Mesendoderm (in vitro differentiated cells): ENCODE results near the gene AGBL2.
"Not testable (repeated sequence)": the region's sequence is repeated elsewhere in the genome, so short reads cannot be mapped to it uniquely, and the experiment has no call there.

Experiments
- DNase-seq: peaks from one replicate; pipeline ENCODE4 v3.0.0; 2013
- H2AK5ac ChIP-seq: 2 replicates; pipeline ENCODE4 v1.6.1; 2013; ENCODE audit warnings: low read length, inconsistent platforms
- H2BK120ac ChIP-seq: 2 replicates; pipeline ENCODE4 v1.6.1; 2013; ENCODE audit warnings: low read depth, mild to moderate bottlenecking, low read length, moderate library complexity, mixed read lengths
- H2BK15ac ChIP-seq: replicated peaks from 2 replicates; pipeline ENCODE4 v1.6.1; 2013; ENCODE audit warnings: low read depth, mild to moderate bottlenecking, moderate library complexity
- H2BK5ac ChIP-seq: 2 replicates; pipeline ENCODE4 v1.6.1; 2013; ENCODE audit warnings: low read length, inconsistent platforms
- H3K18ac ChIP-seq: 2 replicates; pipeline ENCODE4 v1.6.1; 2013; ENCODE audit warnings: mild to moderate bottlenecking, low read length, mixed read lengths
- H3K23ac ChIP-seq: one replicate; pipeline ENCODE4 v1.6.1; 2013; ENCODE audit warnings: low read length
- H3K27ac ChIP-seq: 2 replicates; pipeline ENCODE4 v1.5.1; 2013; ENCODE audit warnings: low read depth, mild to moderate bottlenecking, inconsistent platforms, low read length, moderate library complexity
- H3K27me3 ChIP-seq: 2 replicates; pipeline ENCODE4 v1.6.1; 2013; ENCODE audit warnings: low read length, control low read depth, mild to moderate bottlenecking, inconsistent platforms; ENCODE audit not compliant: insufficient read depth, poor library complexity
- H3K36me3 ChIP-seq: 2 replicates; pipeline ENCODE4 v1.6.1; 2013; ENCODE audit warnings: low read length, inconsistent platforms; ENCODE audit not compliant: control insufficient read depth, insufficient read depth
- H3K4ac ChIP-seq: one replicate; pipeline ENCODE4 v1.6.1; 2013; ENCODE audit warnings: low read depth, mild to moderate bottlenecking, low read length, moderate library complexity
- H3K4me1 ChIP-seq: 2 replicates; pipeline ENCODE4 v1.6.1; 2013; ENCODE audit warnings: low read depth, low read length, inconsistent platforms; ENCODE audit not compliant: control insufficient read depth
- H3K4me2 ChIP-seq: 2 replicates; pipeline ENCODE4 v1.6.1; 2013; ENCODE audit warnings: low read length
- H3K4me3 ChIP-seq: 2 replicates; pipeline ENCODE4 v1.5.1; 2013; ENCODE audit warnings: mild to moderate bottlenecking, low read length
- H3K56ac ChIP-seq: one replicate; pipeline ENCODE4 v1.6.1; 2013; ENCODE audit warnings: low read length
- H3K79me1 ChIP-seq: 2 replicates; pipeline ENCODE4 v1.6.1; 2013; ENCODE audit warnings: low read length, inconsistent platforms
- H3K79me2 ChIP-seq: 2 replicates; pipeline ENCODE4 v1.6.1; 2013; ENCODE audit warnings: mild to moderate bottlenecking, low read length; ENCODE audit not compliant: control insufficient read depth, insufficient read depth
- H3K9ac ChIP-seq: 2 replicates; pipeline ENCODE4 v1.6.1; 2013; ENCODE audit warnings: low read length, inconsistent platforms
- H4K5ac ChIP-seq: one replicate; pipeline ENCODE4 v1.6.1; 2013; ENCODE audit warnings: low read length
- H4K8ac ChIP-seq: one replicate; pipeline ENCODE4 v1.6.1; 2013; ENCODE audit warnings: low read depth, mild to moderate bottlenecking, control low read depth, low read length, moderate library complexity
- WGBS: extraction: QIAGEN DNeasy Blood & Tissue Kit; methylation state at CpG from one replicate; pipeline ENCODE4 v1.1.7; 2013; ENCODE audit warnings: low lambda C conversion rate, missing lambda C conversion rate; ENCODE audit not compliant: insufficient coverage; ENCODE audit errors: extremely low coverage; 5-methylcytosine and 5-hydroxymethylcytosine counted together

AGBL2 gene

GRCh38 chr11:47668665-47669064 lies 46.5 kb downstream of the AGBL2 start:
- Histone ChIP-seq H3K79me2 (no peaks in the 10 kb centered on the region), H3K9ac (no peak overlapping the region), H3K23ac (no peak overlapping the region), H3K4ac (no peak overlapping the region), H3K18ac (no peak overlapping the region), H2BK120ac (no peak overlapping the region), H3K56ac (no peak overlapping the region), H2AK5ac (no peak overlapping the region), H4K8ac (no peak overlapping the region), H3K27ac (no peak overlapping the region), H3K4me1 (no peaks in the 10 kb centered on the region), H3K4me2 (no peak overlapping the region), H4K5ac (no peak overlapping the region), H3K36me3 (no peaks in the 10 kb centered on the region), H3K4me3 (no peak overlapping the region), H2BK15ac (no peak overlapping the region), H3K79me1 (no peaks in the 10 kb centered on the region), H2BK5ac (no peak overlapping the region), H3K27me3 (no peaks in the 10 kb centered on the region)
- no peak for DNase-seq

GRCh38 chr11:47667555-47667954 lies 47.6 kb downstream of the AGBL2 start:
- no peaks in the 10 kb centered on the region for H3K27me3 ChIP-seq
- no peak overlapping the region for H3K27ac ChIP-seq
- WGBS = no CpG with 5 or more reads among the region's 2 CpGs
- no peaks in the 10 kb centered on the region for H3K36me3 ChIP-seq
- H3K4me2 ChIP-seq = no peak overlapping the region
- no peak overlapping the region for H2BK15ac ChIP-seq
- no peak overlapping the region for H3K4ac ChIP-seq
- no peaks in the 10 kb centered on the region for H3K79me2 ChIP-seq
- no peak for DNase-seq
- no peak overlapping the region for H3K23ac ChIP-seq
- no peak overlapping the region for H2AK5ac ChIP-seq
- H3K18ac ChIP-seq = no peak overlapping the region
- no peak overlapping the region for H4K5ac ChIP-seq
- no peak overlapping the region for H2BK5ac ChIP-seq
- H3K4me3 ChIP-seq = no peak overlapping the region
- H3K9ac ChIP-seq = no peak overlapping the region
- H3K56ac ChIP-seq = no peak overlapping the region
- no peaks in the 10 kb centered on the region for H3K79me1 ChIP-seq
- H2BK120ac ChIP-seq = no peak overlapping the region
- H3K4me1 ChIP-seq = no peaks in the 10 kb centered on the region
- H4K8ac ChIP-seq = no peak overlapping the region

GRCh38 chr11:47667135-47667534 lies 48.0 kb downstream of the AGBL2 start:
- no peak overlapping the region for H3K4me3 ChIP-seq
- no peak overlapping the region for H3K23ac ChIP-seq
- no peaks in the 10 kb centered on the region for H3K36me3 ChIP-seq
- no peaks in the 10 kb centered on the region for H3K79me1 ChIP-seq
- H2AK5ac ChIP-seq = no peak overlapping the region
- no peak overlapping the region for H3K9ac ChIP-seq
- no peaks in the 10 kb centered on the region for H3K4me1 ChIP-seq
- WGBS = no CpG with 5 or more reads among the region's 4 CpGs
- H2BK5ac ChIP-seq = no peak overlapping the region
- no peak overlapping the region for H4K5ac ChIP-seq
- H3K27ac ChIP-seq = no peak overlapping the region
- no peak overlapping the region for H3K18ac ChIP-seq
- DNase-seq = no peak
- no peak overlapping the region for H2BK15ac ChIP-seq
- no peak overlapping the region for H4K8ac ChIP-seq
- H3K4ac ChIP-seq = no peak overlapping the region
- no peaks in the 10 kb centered on the region for H3K27me3 ChIP-seq
- no peak overlapping the region for H3K56ac ChIP-seq
- H3K79me2 ChIP-seq = no peaks in the 10 kb centered on the region
- H2BK120ac ChIP-seq = no peak overlapping the region
- no peak overlapping the region for H3K4me2 ChIP-seq

- H4K5ac ChIP-seq, DNase-seq, H3K79me2 ChIP-seq, H3K4me2 ChIP-seq, H3K27me3 ChIP-seq, H3K4ac ChIP-seq, H3K18ac ChIP-seq, H4K8ac ChIP-seq, H2AK5ac ChIP-seq, H2BK15ac ChIP-seq, H3K56ac ChIP-seq, H3K79me1 ChIP-seq, H3K9ac ChIP-seq, H3K27ac ChIP-seq, H2BK120ac ChIP-seq, H3K36me3 ChIP-seq, H3K4me3 ChIP-seq, H2BK5ac ChIP-seq, H3K4me1 ChIP-seq, H3K23ac ChIP-seq: not testable (repeated sequence)
- WGBS = no CpG with 5 or more reads among the region's 4 CpGs
Observed at GRCh38 chr11:47664936-47665335, 50.2 kb downstream of the AGBL2 start.

- no peak overlapping the region for H4K8ac ChIP-seq
Observed at GRCh38 chr11:47661245-47661644, 53.9 kb downstream of the AGBL2 start.

GRCh38 chr11:47659276-47659675 lies 55.9 kb downstream of the AGBL2 start:
- DNase-seq = no peak
- H4K8ac ChIP-seq = no peak overlapping the region
- no peaks in the 10 kb centered on the region for H3K79me1 ChIP-seq
- H3K4me1 ChIP-seq = no peaks in the 10 kb centered on the region
- H3K56ac ChIP-seq = no peak overlapping the region
- no peaks in the 10 kb centered on the region for H3K36me3 ChIP-seq
- H2BK120ac ChIP-seq = no peak overlapping the region
- H3K27ac ChIP-seq = no peak overlapping the region
- no peak overlapping the region for H2AK5ac ChIP-seq
- no peak overlapping the region for H3K4ac ChIP-seq
- no peak overlapping the region for H3K4me2 ChIP-seq
- H3K27me3 ChIP-seq = no peaks in the 10 kb centered on the region
- WGBS = no CpG with 5 or more reads among the region's 4 CpGs
- no peak overlapping the region for H4K5ac ChIP-seq
- no peak overlapping the region for H3K4me3 ChIP-seq
- H3K18ac ChIP-seq = no peak overlapping the region
- H3K23ac ChIP-seq = no peak overlapping the region
- H3K9ac ChIP-seq = no peak overlapping the region
- no peak overlapping the region for H2BK15ac ChIP-seq
- no peaks in the 10 kb centered on the region for H3K79me2 ChIP-seq
- no peak overlapping the region for H2BK5ac ChIP-seq

More at GRCh38 chr11:47661245-47661644, 53.9 kb downstream of the AGBL2 start:
- Histone ChIP-seq H3K4me3 (no peak overlapping the region), H3K4me1 (no peaks in the 10 kb centered on the region), H3K4ac (no peak overlapping the region), H2AK5ac (no peak overlapping the region), H2BK120ac (no peak overlapping the region), H3K36me3 (no peaks in the 10 kb centered on the region), H3K27ac (no peak overlapping the region), H3K9ac (no peak overlapping the region), H3K23ac (no peak overlapping the region), H3K79me2 (no peaks in the 10 kb centered on the region), H3K56ac (no peak overlapping the region), H3K18ac (no peak overlapping the region), H3K4me2 (no peak overlapping the region), H3K79me1 (no peaks in the 10 kb centered on the region), H2BK5ac (no peak overlapping the region), H4K5ac (no peak overlapping the region), H2BK15ac (no peak overlapping the region), H3K27me3 (no peaks in the 10 kb centered on the region)
- no CpG with 5 or more reads among the region's 2 CpGs for WGBS
- no peak for DNase-seq
